Activated naive CD4-positive, alpha-beta T cell treated with anti-CD3 and anti-CD28 coated beads, Interleukin-2, amount 50 U/mL, for 24 hours (primary cell): ENCODE measurements around the gene MRPL21.
"Not testable (repeated sequence)": the region's sequence is repeated elsewhere in the genome, so short reads cannot be mapped to it uniquely, and the experiment has no call there.

Experiments used
- H3K27ac Mint-ChIP-seq: one replicate; pipeline ENCODE4 v1.8.0; 2021; ENCODE audit warnings: mild to moderate bottlenecking, mixed read lengths
- H3K27me3 Mint-ChIP-seq: one replicate; pipeline ENCODE4 v1.8.0; 2021; ENCODE audit warnings: mixed read lengths
- H3K36me3 Mint-ChIP-seq: one replicate; pipeline ENCODE4 v1.8.0; 2021; ENCODE audit warnings: mixed read lengths
- H3K4me1 Mint-ChIP-seq: one replicate; pipeline ENCODE4 v1.8.0; 2021; ENCODE audit warnings: mixed read lengths
- H3K4me3 Mint-ChIP-seq: one replicate; pipeline ENCODE4 v1.8.0; 2021; ENCODE audit warnings: mild to moderate bottlenecking, mixed read lengths
- H3K9me3 Mint-ChIP-seq: one replicate; pipeline ENCODE4 v1.8.0; 2021; ENCODE audit warnings: mixed read lengths

The MRPL21 gene

GRCh38 chr11:68868221-68868835 is 35.3 kb downstream of the MRPL21 start:
- no peak overlapping the region for H3K27ac Mint-ChIP-seq
- peaks cover 16% of the 10 kb centered on the region for H3K27me3 Mint-ChIP-seq
- peaks cover 1% of the 10 kb centered on the region for H3K36me3 Mint-ChIP-seq
- no peak overlapping the region for H3K4me3 Mint-ChIP-seq
- no peaks in the 10 kb centered on the region for H3K9me3 Mint-ChIP-seq
- peaks cover 16% of the 10 kb centered on the region for H3K4me1 Mint-ChIP-seq

- H3K9me3 Mint-ChIP-seq: no peaks in the 10 kb centered on the region
- peaks cover 1% of the 10 kb centered on the region for H3K36me3 Mint-ChIP-seq
Measured at GRCh38 chr11:68867066-68867465, 36.6 kb downstream of the MRPL21 start.

GRCh38 chr11:68865241-68865640 is 38.4 kb downstream of the MRPL21 start:
- H3K36me3 Mint-ChIP-seq: peaks cover 1% of the 10 kb centered on the region
- no peak overlapping the region for H3K27ac Mint-ChIP-seq
- peaks cover 11% of the 10 kb centered on the region for H3K4me1 Mint-ChIP-seq
- no peaks in the 10 kb centered on the region for H3K9me3 Mint-ChIP-seq
- peaks cover 14% of the 10 kb centered on the region for H3K27me3 Mint-ChIP-seq
- H3K4me3 Mint-ChIP-seq: no peak overlapping the region

More at GRCh38 chr11:68867066-68867465, 36.6 kb downstream of the MRPL21 start:
- Mint-ChIP-seq H3K4me3 (no peak overlapping the region), H3K4me1 (peaks cover 16% of the 10 kb centered on the region), H3K27ac (no peak overlapping the region), H3K27me3 (peaks cover 16% of the 10 kb centered on the region)

- Mint-ChIP-seq H3K27me3 (peaks cover 4% of the 10 kb centered on the region), H3K36me3 (peaks cover 1% of the 10 kb centered on the region), H3K27ac (no peak overlapping the region)
Measured at GRCh38 chr11:68863553-68864265, 39.9 kb downstream of the MRPL21 start.

GRCh38 chr11:68862421-68862820 is 41.2 kb downstream of the MRPL21 start:
- no peaks in the 10 kb centered on the region for H3K4me1 Mint-ChIP-seq
- no peaks in the 10 kb centered on the region for H3K9me3 Mint-ChIP-seq
- H3K27me3 Mint-ChIP-seq: no peaks in the 10 kb centered on the region
- H3K36me3 Mint-ChIP-seq: peaks cover 1% of the 10 kb centered on the region
- H3K4me3 Mint-ChIP-seq: no peak overlapping the region
- no peak overlapping the region for H3K27ac Mint-ChIP-seq

More at GRCh38 chr11:68863553-68864265, 39.9 kb downstream of the MRPL21 start:
- Mint-ChIP-seq H3K9me3 (no peaks in the 10 kb centered on the region), H3K4me1 (no peaks in the 10 kb centered on the region), H3K4me3 (no peak overlapping the region)

GRCh38 chr11:68859123-68859522 is 44.5 kb downstream of the MRPL21 start:
- H3K27me3 Mint-ChIP-seq: peaks cover 2% of the 10 kb centered on the region
- no peak overlapping the region for H3K27ac Mint-ChIP-seq
- no peaks in the 10 kb centered on the region for H3K9me3 Mint-ChIP-seq
- H3K36me3 Mint-ChIP-seq: peaks cover under 1% of the 10 kb centered on the region
- no peak overlapping the region for H3K4me3 Mint-ChIP-seq
- peaks cover 5% of the 10 kb centered on the region for H3K4me1 Mint-ChIP-seq

- peaks cover 8% of the 10 kb centered on the region for H3K27me3 Mint-ChIP-seq
- no peak overlapping the region for H3K4me3 Mint-ChIP-seq
- H3K27ac Mint-ChIP-seq: no peak overlapping the region
- peaks cover 5% of the 10 kb centered on the region for H3K4me1 Mint-ChIP-seq
- no peaks in the 10 kb centered on the region for H3K36me3 Mint-ChIP-seq
- H3K9me3 Mint-ChIP-seq: no peaks in the 10 kb centered on the region
Measured at GRCh38 chr11:68857037-68857586, 46.5 kb downstream of the MRPL21 start.

GRCh38 chr11:68856425-68857030 is 47.1 kb downstream of the MRPL21 start:
- H3K27ac Mint-ChIP-seq, H3K27me3 Mint-ChIP-seq: not testable (repeated sequence)
- H3K4me3 Mint-ChIP-seq: peak overlapping the region; percentile 40

GRCh38 chr11:68855205-68855981 is 48.2 kb downstream of the MRPL21 start:
- no peaks in the 10 kb centered on the region for H3K9me3 Mint-ChIP-seq
- no peak overlapping the region for H3K27ac Mint-ChIP-seq
- H3K4me3 Mint-ChIP-seq: peak overlapping the region; percentile 74
- H3K4me1 Mint-ChIP-seq: peaks cover 5% of the 10 kb centered on the region
- peaks cover 8% of the 10 kb centered on the region for H3K27me3 Mint-ChIP-seq
- no peaks in the 10 kb centered on the region for H3K36me3 Mint-ChIP-seq

More at GRCh38 chr11:68856425-68857030, 47.1 kb downstream of the MRPL21 start:
- H3K4me1 Mint-ChIP-seq, H3K9me3 Mint-ChIP-seq, H3K36me3 Mint-ChIP-seq: not testable (repeated sequence)

- Mint-ChIP-seq H3K27me3 (peaks cover 8% of the 10 kb centered on the region), H3K4me3 (peak overlapping the region; percentile 1), H3K9me3 (no peaks in the 10 kb centered on the region), H3K4me1 (peaks cover 5% of the 10 kb centered on the region), H3K36me3 (no peaks in the 10 kb centered on the region), H3K27ac (no peak overlapping the region)
Measured at GRCh38 chr11:68854273-68854958, 49.2 kb downstream of the MRPL21 start.

GRCh38 chr11:68852628-68853027 is 51.0 kb downstream of the MRPL21 start:
- no peaks in the 10 kb centered on the region for H3K36me3 Mint-ChIP-seq
- H3K27ac Mint-ChIP-seq: no peak overlapping the region
- H3K27me3 Mint-ChIP-seq: peaks cover 8% of the 10 kb centered on the region
- H3K4me1 Mint-ChIP-seq: peaks cover 5% of the 10 kb centered on the region
- no peaks in the 10 kb centered on the region for H3K9me3 Mint-ChIP-seq
- no peak overlapping the region for H3K4me3 Mint-ChIP-seq

- no peak overlapping the region for H3K27ac Mint-ChIP-seq
Measured at GRCh38 chr11:68848429-68848828, 55.2 kb downstream of the MRPL21 start.

GRCh38 chr11:68847395-68847794 is 56.2 kb downstream of the MRPL21 start:
- H3K27ac Mint-ChIP-seq: no peak overlapping the region
- no peaks in the 10 kb centered on the region for H3K36me3 Mint-ChIP-seq
- H3K4me3 Mint-ChIP-seq: no peak overlapping the region
- H3K9me3 Mint-ChIP-seq: no peaks in the 10 kb centered on the region
- no peaks in the 10 kb centered on the region for H3K27me3 Mint-ChIP-seq
- H3K4me1 Mint-ChIP-seq: peaks cover 14% of the 10 kb centered on the region

More at GRCh38 chr11:68848429-68848828, 55.2 kb downstream of the MRPL21 start:
- peaks cover 8% of the 10 kb centered on the region for H3K4me1 Mint-ChIP-seq
- no peaks in the 10 kb centered on the region for H3K27me3 Mint-ChIP-seq
- no peaks in the 10 kb centered on the region for H3K9me3 Mint-ChIP-seq
- no peak overlapping the region for H3K4me3 Mint-ChIP-seq
- H3K36me3 Mint-ChIP-seq: no peaks in the 10 kb centered on the region

- Mint-ChIP-seq H3K4me1 (peaks cover 15% of the 10 kb centered on the region), H3K4me3 (no peak overlapping the region), H3K27ac (no peak overlapping the region)
Measured at GRCh38 chr11:68845351-68846002, 58.2 kb downstream of the MRPL21 start.

More at GRCh38 chr11:68845351-68846002, 58.2 kb downstream of the MRPL21 start:
- Mint-ChIP-seq H3K27me3 (no peaks in the 10 kb centered on the region), H3K9me3 (no peaks in the 10 kb centered on the region), H3K36me3 (no peaks in the 10 kb centered on the region)
